Osteoblast (primary cell): ENCODE data around the gene SCARF2. TPM values are rescaled to one million over a fixed set of nuclear protein-coding genes. Genes with fewer than 3 reads are reported as not detected.

Experiments used
- DNase-seq: peaks from one replicate; pipeline ENCODE4 v3.0.0; 2011; ENCODE audit warnings: low spot score, mixed read lengths; ENCODE audit not compliant: insufficient read length; ENCODE audit errors: missing footprints
- H2AFZ ChIP-seq: 2 replicates; pipeline ENCODE4 v1.6.0; 2011; ENCODE audit warnings: mild to moderate bottlenecking, low read length
- H3K27ac ChIP-seq: 2 replicates; pipeline ENCODE4 v1.5.1; 2011; ENCODE audit warnings: mild to moderate bottlenecking, low read depth, low read length, moderate library complexity
- H3K27me3 ChIP-seq: 2 replicates; pipeline ENCODE4 v1.6.0; 2012; ENCODE audit warnings: mild to moderate bottlenecking, control low read depth, inconsistent platforms, low read length, moderate library complexity; ENCODE audit not compliant: insufficient read depth
- H3K36me3 ChIP-seq: 2 replicates; pipeline ENCODE4 v1.5.1; 2011; ENCODE audit warnings: mild to moderate bottlenecking, low read length, control low read depth, moderate library complexity; ENCODE audit not compliant: insufficient read depth
- H3K4me1 ChIP-seq: 2 replicates; pipeline ENCODE4 v1.5.1; 2011; ENCODE audit warnings: mild to moderate bottlenecking, low read length, control low read depth, moderate library complexity; ENCODE audit not compliant: insufficient read depth
- H3K4me2 ChIP-seq: 2 replicates; pipeline ENCODE4 v1.6.0; 2011; ENCODE audit warnings: mild to moderate bottlenecking, low read length; ENCODE audit not compliant: insufficient read depth
- H3K4me3 ChIP-seq: fragments of 200-600 bp; sonication (generic); 3 replicates; pipeline ENCODE4 v1.5.1; 2012; ENCODE audit warnings: mild to moderate bottlenecking, low read length, inconsistent platforms; ENCODE audit not compliant: insufficient read depth
- H3K79me2 ChIP-seq: 2 replicates; pipeline ENCODE4 v1.6.0; 2012; ENCODE audit warnings: mild to moderate bottlenecking, low read length, control low read depth, inconsistent platforms; ENCODE audit not compliant: insufficient read depth
- H3K9me3 ChIP-seq: 2 replicates; pipeline ENCODE4 v1.5.1; 2011; ENCODE audit warnings: low read depth, low read length, control low read depth
- H4K20me1 ChIP-seq: 2 replicates; pipeline ENCODE4 v1.6.0; 2012; ENCODE audit warnings: mild to moderate bottlenecking, low read length, control low read depth; ENCODE audit not compliant: insufficient read depth
- total RNA-seq: library from RNA; depleted of rRNA; stranded (reverse); fragments of >200 nt; gene quantifications from 2 replicates; pipeline ENCODE4 v1.2.3, GENCODE V29; 2012
- TF ChIP-seq, protein P1 (sequence below): IDR thresholded peaks from 2 replicates; pipeline ENCODE4 v1.5.1; 2011; ENCODE audit warnings: mild to moderate bottlenecking, low read depth, low read length, moderate library complexity; ENCODE audit errors: extremely low read depth

Gene SCARF2
- total RNA-seq, 1 donor = 23.9 TPM

DNA sequence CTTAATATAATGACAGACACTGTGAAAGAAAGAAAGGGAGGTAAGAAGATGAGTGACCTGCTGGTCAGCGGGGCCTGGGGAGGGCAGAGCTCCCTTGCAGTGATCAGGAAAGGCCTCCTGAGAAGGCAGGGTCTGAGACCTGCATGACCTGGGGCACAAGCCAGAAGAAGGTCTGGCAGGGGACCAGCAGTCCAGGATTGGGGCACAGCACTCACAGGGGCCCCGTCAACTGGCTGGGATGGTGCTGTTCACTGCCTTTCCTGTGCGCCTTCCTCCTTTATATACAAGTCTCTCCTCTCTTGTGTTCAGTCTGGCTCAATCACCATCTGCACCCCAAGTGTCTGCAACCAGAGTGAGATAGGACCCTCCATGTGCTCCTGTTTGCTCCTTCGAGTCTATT lies 22.2 kb upstream of the SCARF2 start:
- Histone ChIP-seq H3K4me3 (no peak overlapping the region), H3K4me1 (peaks cover 4% of the 10 kb centered on the region), H3K9me3 (no peaks in the 10 kb centered on the region), H4K20me1 (peaks cover 8% of the 10 kb centered on the region), H3K27me3 (no peaks in the 10 kb centered on the region), H3K27ac (no peak overlapping the region), H3K36me3 (peaks cover 35% of the 10 kb centered on the region), H3K79me2 (no peaks in the 10 kb centered on the region), H3K4me2 (no peak overlapping the region), H2AFZ (no peak overlapping the region)
- TF ChIP-seq, protein P1, sequence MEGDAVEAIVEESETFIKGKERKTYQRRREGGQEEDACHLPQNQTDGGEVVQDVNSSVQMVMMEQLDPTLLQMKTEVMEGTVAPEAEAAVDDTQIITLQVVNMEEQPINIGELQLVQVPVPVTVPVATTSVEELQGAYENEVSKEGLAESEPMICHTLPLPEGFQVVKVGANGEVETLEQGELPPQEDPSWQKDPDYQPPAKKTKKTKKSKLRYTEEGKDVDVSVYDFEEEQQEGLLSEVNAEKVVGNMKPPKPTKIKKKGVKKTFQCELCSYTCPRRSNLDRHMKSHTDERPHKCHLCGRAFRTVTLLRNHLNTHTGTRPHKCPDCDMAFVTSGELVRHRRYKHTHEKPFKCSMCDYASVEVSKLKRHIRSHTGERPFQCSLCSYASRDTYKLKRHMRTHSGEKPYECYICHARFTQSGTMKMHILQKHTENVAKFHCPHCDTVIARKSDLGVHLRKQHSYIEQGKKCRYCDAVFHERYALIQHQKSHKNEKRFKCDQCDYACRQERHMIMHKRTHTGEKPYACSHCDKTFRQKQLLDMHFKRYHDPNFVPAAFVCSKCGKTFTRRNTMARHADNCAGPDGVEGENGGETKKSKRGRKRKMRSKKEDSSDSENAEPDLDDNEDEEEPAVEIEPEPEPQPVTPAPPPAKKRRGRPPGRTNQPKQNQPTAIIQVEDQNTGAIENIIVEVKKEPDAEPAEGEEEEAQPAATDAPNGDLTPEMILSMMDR = no peak
- DNase-seq = no peak

DNA sequence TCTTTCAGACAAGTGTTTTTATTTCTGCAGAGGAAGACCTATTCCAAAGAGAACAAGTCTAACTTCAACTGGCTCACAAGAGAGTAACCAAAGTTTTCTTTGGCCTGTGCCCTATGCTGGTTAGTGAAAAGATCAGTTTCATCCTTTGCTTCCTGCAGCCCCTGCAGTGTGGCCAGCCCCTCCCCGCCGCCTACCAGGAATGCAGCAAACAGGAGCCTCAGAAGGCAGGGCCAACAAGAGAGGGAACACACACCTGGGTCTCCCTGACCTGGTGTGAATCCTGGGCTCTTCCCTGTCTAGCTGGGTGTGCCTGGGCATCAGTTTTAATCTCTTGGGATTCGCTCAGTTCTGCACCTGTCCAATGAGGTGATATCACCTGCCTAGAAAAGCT lies 21.5 kb upstream of the SCARF2 start:
- no peak overlapping the region for H3K4me3 ChIP-seq
- TF ChIP-seq, protein P1 = no peak
- H3K27me3 ChIP-seq = no peaks in the 10 kb centered on the region
- no peak overlapping the region for H3K4me2 ChIP-seq
- peaks cover 34% of the 10 kb centered on the region for H3K36me3 ChIP-seq
- H3K9me3 ChIP-seq = no peaks in the 10 kb centered on the region
- peaks cover 8% of the 10 kb centered on the region for H4K20me1 ChIP-seq
- H3K4me1 ChIP-seq = peaks cover 4% of the 10 kb centered on the region
- DNase-seq = no peak
- H3K79me2 ChIP-seq = no peaks in the 10 kb centered on the region
- no peak overlapping the region for H3K27ac ChIP-seq
- H2AFZ ChIP-seq = no peak overlapping the region

DNA sequence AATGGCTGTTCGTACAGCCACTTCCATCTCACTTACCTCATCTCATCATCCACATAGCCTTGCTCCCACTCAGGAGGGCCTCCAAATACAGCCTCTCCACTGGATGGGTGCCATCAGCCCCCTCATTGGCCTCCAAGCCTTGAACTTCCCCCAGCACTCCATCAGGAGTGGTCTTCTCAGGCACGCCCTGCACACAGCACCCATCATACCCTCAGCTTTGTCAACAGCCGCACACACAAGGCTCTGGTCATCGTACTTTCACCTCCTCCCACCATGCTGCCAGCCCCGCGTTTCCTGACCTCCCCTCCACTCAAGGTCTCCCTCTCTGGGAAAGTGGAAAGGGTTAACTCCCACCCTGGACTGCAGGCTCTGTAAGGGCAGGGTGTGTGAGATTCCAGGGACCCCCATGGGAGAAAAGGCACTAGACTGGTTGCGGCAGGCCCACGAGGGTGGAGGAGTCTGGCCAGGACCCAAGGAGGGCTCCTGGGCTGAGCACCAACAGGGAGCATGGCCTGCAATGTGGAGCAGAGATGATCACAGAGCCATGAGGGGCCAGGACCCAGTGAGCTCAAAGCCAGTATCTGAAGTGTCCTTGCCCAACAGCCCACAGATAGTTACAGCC lies 21.0 kb upstream of the SCARF2 start:
- H4K20me1 ChIP-seq = peaks cover 8% of the 10 kb centered on the region
- peaks cover 35% of the 10 kb centered on the region for H3K36me3 ChIP-seq
- H3K9me3 ChIP-seq = no peaks in the 10 kb centered on the region
- TF ChIP-seq, protein P1 = no peak
- H3K79me2 ChIP-seq = no peaks in the 10 kb centered on the region
- H2AFZ ChIP-seq = no peak overlapping the region
- DNase-seq = no peak
- no peak overlapping the region for H3K4me2 ChIP-seq
- no peak overlapping the region for H3K4me3 ChIP-seq
- H3K27me3 ChIP-seq = no peaks in the 10 kb centered on the region
- peaks cover 4% of the 10 kb centered on the region for H3K4me1 ChIP-seq
- H3K27ac ChIP-seq = no peak overlapping the region

DNA sequence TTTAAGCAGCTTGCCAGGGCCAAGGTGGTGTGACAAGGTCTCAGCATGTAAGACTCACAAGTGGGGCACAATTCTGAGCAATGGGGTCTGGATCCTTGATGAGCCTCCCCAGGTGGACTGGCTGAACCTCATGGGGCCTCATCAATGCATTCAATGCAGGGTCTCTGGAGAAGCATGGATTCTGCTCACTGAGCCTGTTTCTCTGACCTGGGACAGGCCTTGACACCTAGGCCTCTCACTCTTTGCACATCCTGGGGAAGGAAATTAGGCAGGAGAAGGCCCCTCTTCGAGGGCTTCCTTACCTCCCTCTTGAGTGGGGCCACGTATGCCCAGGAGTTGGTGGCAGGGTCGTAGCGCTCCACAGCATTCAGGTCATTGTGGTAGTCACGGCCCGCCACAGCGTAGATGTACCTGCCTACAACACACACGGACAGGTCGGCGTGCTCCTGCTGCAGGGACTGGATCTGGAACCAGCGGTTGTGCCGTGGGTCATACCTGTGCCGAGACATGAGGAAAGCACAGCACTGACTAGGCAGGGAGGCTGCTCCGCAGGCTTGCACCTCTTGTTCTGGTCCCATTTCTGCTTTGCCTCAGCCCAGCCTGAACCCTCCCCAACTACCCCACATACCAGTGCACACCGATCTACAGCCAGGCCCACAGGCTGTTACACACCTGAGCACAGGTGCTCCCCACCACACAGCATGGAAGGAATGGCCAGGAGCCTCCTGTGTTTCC lies 20.0 kb upstream of the SCARF2 start:
- Histone ChIP-seq H3K27me3 (no peaks in the 10 kb centered on the region), H3K4me3 (no peak overlapping the region), H2AFZ (no peak overlapping the region), H3K79me2 (no peaks in the 10 kb centered on the region), H3K9me3 (no peaks in the 10 kb centered on the region), H3K36me3 (peaks cover 31% of the 10 kb centered on the region), H4K20me1 (peaks cover 4% of the 10 kb centered on the region), H3K4me1 (peaks cover 4% of the 10 kb centered on the region), H3K4me2 (no peak overlapping the region), H3K27ac (no peak overlapping the region)
- TF ChIP-seq, protein P1 = no peak
- no peak for DNase-seq
